H1 (cell line): ENCODE results near the gene NABP1. TPM values are rescaled to one million over a fixed set of nuclear protein-coding genes. Genes with fewer than 3 reads are reported as not detected.

ENCODE experiments used
- RNF2 ChIP-seq: fragments of 200-900, 300-1000 bp; sonication (generic); IDR thresholded peaks from 2 replicates; pipeline ENCODE4 v1.7.1; 2016; ENCODE audit warnings: borderline replicate concordance, low read depth, mild to moderate bottlenecking, antibody characterized with exemption, low read length; ENCODE audit not compliant: poor library complexity, severe bottlenecking; ENCODE audit errors: missing control alignments
- polyA plus RNA-seq, 7 experiments: library from polyadenylated mRNA; depleted of rRNA in 3 of 7; stranded (reverse) in 5 of 7; unstranded in 2 of 7; fragments of >200 nt in 5 of 7; fragments of 200-250 nt in 2 of 7; gene quantifications; 1 replicate in 5 of 7; 2 replicates in 1 of 7; 4 replicates in 1 of 7; pipeline versions ENCODE4 v1.2.1 to v1.2.3, GENCODE V29; 2011 to 2013; ENCODE audit warnings: missing spikeins in 2 of 7, mixed read lengths in 2 of 7
- total RNA-seq: library from RNA; stranded (reverse); fragmentation: NEBNext Ultra II Directional; extraction: Animal tissue kit (Norgen Biotek cat#: 25700); gene quantifications from 2 replicates; pipeline ENCODE4 v1.2.1, GENCODE V29; 2021
- TF ChIP-seq, protein P1 (sequence below): IDR thresholded peaks from 2 replicates; pipeline ENCODE4 v1.6.1; 2011; ENCODE audit warnings: low read length, improper control_type of control experiment

NABP1 gene
- total and polyA plus RNA-seq, 2 of the 8 experiments (the other 6 are each of a cell fraction or from before 2014, with no cell fraction given) = 0.63 to 4.8 TPM

GRCh38 chr2:191632426-191632825, 45.5 kb upstream of the NABP1 start (continued):
- TF ChIP-seq, protein P1, sequence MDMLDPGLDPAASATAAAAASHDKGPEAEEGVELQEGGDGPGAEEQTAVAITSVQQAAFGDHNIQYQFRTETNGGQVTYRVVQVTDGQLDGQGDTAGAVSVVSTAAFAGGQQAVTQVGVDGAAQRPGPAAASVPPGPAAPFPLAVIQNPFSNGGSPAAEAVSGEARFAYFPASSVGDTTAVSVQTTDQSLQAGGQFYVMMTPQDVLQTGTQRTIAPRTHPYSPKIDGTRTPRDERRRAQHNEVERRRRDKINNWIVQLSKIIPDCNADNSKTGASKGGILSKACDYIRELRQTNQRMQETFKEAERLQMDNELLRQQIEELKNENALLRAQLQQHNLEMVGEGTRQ = no peak
- TF ChIP-seq RNF2 = no peak
